Neural cell (in vitro differentiated cells): ENCODE data around the gene OR51V1.

Experiments used
- CTCF ChIP-seq: fragments of 450-650 bp; IDR thresholded peaks from 2 replicates; pipeline ENCODE4 v1.5.1; 2014; ENCODE audit warnings: antibody characterized with exemption, mild to moderate bottlenecking, moderate library complexity; ENCODE audit not compliant: poor library complexity, severe bottlenecking
- EZH2 ChIP-seq: fragments of 200-600, 300-800 bp; shearing (Covaris generic), sonication (generic); IDR thresholded peaks from 2 replicates; pipeline ENCODE4 v1.6.1; 2014; ENCODE audit warnings: antibody characterized with exemption, low read length, borderline replicate concordance, mild to moderate bottlenecking; ENCODE audit not compliant: insufficient read depth, poor library complexity, severe bottlenecking
- POLR2AphosphoS5 ChIP-seq: IDR thresholded peaks from 2 replicates; pipeline ENCODE4 v1.6.1; 2012
- RAD21 ChIP-seq: fragments of 450-650 bp; conservative IDR thresholded peaks from 2 replicates; pipeline ENCODE4 v1.6.1; 2014; ENCODE audit warnings: antibody characterized with exemption, mild to moderate bottlenecking, moderate library complexity
- SMC3 ChIP-seq: fragments of 450-650 bp; conservative IDR thresholded peaks from 2 replicates; pipeline ENCODE4 v1.6.1; 2014; ENCODE audit warnings: antibody characterized with exemption, mild to moderate bottlenecking, moderate library complexity; ENCODE audit not compliant: poor library complexity

- TF ChIP-seq EZH2 (no peak), CTCF (no peak), POLR2AphosphoS5 (no peak), RAD21 (no peak), SMC3 (no peak)
Observed at GRCh38 chr11:5153574-5154431, 46.7 kb downstream of the OR51V1 start.
